ENCODE measurements around the gene SLC36A1.

The SLC36A1 gene

DNA sequence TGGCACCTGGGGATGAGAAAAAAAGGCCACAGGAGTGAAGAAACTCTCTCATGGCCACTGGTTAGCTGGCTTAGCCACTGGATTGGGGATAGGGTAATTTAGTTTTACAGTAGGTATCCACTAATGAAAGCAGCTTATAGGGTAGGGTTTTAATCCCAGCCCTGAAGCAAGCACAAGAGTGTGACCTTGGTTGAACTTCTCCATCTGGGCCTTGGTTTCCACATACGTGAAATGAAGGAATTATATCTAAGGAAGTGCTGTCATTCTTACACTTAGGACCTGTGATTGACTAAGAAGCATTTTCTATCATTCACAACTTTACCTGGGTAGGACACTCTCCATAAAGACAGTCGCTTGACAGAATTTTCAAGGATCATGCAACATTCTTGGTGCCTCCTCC is 94.2 kb downstream of the SLC36A1 start:
- no peak for DNase-seq
